GM10266 (cell line): ENCODE data around the gene STX4.

ENCODE experiments used
- DNase-seq: peaks from one replicate; pipeline ENCODE4 v3.0.0; 2012; ENCODE audit errors: extremely low spot score
- TF ChIP-seq, protein P1 (sequence below): IDR thresholded peaks from 2 replicates; pipeline ENCODE4 v1.5.1; 2012; ENCODE audit warnings: mild to moderate bottlenecking, low read depth; ENCODE audit not compliant: control insufficient read depth, insufficient read depth; ENCODE audit errors: missing control alignments

The STX4 gene

DNA sequence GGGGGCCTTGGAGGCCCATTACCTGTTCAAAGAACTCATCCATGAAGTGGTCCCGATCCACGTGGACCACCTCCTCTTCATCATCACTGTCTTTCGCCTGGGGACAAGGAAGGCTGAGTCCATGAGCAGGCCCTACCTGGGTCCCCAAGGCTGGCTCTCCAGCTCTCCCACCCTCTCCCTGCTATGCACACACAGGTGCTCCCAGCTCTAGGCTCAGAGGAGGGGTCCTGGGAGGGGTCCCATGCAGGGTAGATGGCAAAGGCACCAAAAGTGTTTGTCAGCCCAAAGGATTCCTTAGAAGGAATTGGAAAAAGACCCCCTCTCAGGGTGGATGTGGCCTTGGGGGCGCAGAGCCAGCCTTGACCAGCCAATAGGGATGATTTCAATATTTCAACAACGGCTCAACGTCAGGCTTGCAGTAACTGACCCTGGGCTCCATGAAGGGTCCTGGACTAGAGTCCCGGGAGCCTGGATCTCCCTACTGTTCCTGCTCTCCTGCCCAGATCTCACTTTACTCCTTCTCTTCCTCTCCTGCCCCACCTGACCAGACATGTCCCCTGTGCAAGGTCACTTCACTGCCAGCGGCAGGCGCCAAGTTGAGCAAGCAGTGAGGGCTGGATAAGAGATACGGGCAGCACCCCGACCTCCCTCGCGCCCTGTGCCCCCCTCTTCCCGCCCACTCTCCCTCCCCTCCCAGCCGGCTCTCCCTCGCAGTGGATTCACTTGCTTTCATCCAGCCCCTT, 31.7 kb upstream of the STX4 start:
- TF ChIP-seq, protein P1, sequence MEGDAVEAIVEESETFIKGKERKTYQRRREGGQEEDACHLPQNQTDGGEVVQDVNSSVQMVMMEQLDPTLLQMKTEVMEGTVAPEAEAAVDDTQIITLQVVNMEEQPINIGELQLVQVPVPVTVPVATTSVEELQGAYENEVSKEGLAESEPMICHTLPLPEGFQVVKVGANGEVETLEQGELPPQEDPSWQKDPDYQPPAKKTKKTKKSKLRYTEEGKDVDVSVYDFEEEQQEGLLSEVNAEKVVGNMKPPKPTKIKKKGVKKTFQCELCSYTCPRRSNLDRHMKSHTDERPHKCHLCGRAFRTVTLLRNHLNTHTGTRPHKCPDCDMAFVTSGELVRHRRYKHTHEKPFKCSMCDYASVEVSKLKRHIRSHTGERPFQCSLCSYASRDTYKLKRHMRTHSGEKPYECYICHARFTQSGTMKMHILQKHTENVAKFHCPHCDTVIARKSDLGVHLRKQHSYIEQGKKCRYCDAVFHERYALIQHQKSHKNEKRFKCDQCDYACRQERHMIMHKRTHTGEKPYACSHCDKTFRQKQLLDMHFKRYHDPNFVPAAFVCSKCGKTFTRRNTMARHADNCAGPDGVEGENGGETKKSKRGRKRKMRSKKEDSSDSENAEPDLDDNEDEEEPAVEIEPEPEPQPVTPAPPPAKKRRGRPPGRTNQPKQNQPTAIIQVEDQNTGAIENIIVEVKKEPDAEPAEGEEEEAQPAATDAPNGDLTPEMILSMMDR = no peak
- no peak for DNase-seq

DNA sequence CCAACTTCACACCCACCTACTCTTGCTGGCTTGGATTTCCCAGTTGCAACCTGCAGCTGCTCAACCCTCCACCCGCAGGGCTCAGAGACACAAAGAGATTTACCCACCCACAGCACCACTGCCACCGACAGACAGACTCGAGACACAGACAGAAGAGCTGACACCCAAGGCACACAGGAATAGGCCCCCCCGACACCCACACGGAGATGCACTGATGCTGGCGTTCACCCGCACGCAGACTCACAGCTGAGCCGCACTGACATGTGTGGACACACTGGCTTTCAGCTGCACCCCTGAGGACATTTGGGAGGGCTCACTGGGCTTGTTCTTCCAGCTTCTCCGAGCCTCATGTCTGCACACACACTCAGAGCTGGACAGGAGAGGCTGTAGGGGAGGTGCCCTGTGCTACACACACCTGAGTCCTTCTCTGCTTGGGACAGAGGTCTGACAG, 31.1 kb upstream of the STX4 start:
- DNase-seq = no peak
- TF ChIP-seq, protein P1 = no peak

DNA sequence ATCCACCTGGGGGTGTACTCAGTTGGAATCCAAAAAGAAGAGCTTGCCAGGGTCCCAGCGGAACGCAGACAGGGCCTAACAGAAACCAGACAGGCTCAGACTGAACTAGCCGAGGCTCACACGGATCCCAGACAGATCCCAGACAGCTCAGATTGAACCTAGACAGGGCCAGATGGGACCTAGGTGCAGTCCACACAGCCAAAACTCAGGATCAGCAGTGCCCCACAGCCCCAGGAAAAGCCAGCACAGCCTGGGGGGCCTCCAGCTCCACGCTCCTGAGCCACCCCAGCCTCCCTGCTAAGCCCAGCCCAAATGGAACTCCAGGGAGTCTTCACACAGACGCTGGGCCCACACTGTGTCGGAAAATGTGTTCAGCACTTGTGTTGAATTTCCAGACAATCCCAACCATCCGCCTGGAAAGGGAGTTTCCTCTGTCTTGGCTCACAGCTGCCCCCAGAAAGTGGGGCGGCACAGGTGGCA, 30.5 kb upstream of the STX4 start:
- TF ChIP-seq, protein P1 = no peak
- DNase-seq = no peak

DNA sequence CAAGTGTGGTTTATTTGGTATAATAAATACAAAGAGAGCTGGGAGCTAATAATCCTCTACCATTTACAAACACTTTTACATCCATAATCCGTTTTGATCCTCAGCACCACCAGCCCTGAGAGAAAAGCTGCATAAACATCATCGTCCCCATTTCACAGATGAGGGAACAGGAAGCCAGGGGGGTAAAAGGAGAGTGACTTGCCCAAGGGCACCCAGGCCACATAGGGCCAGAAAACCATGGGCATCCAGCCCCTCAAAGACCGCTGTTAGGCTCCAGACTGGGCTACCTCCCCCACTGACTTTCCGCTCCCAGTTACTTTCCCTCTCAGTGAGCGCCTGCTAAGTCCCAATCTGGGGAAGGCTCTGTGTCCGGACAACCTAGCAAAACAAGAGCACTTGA, 29.6 kb upstream of the STX4 start:
- TF ChIP-seq, protein P1 = no peak
- DNase-seq = no peak

DNA sequence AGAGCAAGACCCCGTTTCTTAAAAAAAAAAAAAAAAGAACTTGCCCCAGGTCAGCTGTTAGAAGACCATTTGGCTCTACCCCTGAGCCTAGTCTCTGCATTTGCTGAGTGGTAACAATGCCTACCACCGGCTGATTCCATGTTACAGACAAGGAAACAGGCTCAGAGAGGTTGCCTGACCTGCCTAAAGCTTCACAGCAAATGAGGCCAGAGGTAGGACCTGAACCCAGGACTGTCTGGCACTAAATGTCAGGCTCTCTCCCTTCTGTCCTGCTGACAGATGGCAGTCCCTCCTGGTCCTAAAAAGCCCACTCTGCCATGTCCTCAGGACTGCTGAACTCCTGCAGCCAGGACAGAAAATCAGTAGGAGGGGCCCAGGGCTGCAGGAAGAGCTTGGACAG, 28.7 kb upstream of the STX4 start:
- TF ChIP-seq, protein P1 = no peak
- DNase-seq = no peak

DNA sequence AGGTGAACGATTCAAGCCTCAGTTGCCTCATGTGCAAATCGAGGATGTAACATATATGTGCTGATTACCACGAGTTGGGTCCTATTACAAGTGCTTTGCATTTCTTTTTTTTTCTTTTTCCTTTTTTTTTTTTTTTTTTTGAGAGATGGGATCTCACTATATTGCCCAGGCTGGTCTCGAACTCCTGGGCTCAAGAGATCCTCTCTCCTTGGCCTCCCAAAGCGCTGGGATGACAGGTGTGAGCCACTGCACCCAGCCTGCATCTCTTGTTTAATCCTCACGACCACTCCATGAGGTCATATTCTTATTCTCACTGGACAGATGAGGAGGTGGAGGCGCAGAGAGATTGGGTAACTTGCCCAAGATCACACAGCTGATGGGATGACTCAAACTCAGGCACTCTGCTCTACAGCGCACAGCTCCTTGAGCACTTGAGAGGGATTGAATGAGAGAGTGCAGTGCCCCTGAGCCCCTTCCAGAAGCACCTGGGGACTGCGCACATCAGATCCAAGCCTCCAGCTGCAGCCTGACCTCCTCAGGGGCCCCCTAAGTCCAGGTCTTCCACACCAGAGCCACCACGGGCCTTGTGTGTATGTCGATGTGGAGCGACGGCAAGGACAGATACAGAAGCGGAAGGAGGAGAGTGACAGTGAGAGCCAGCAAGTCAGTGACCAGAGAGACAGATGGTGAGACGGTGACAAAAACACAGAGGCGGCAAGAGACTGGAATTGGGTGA, 27.8 kb upstream of the STX4 start:
- TF ChIP-seq, protein P1 = no peak
- no peak for DNase-seq

DNA sequence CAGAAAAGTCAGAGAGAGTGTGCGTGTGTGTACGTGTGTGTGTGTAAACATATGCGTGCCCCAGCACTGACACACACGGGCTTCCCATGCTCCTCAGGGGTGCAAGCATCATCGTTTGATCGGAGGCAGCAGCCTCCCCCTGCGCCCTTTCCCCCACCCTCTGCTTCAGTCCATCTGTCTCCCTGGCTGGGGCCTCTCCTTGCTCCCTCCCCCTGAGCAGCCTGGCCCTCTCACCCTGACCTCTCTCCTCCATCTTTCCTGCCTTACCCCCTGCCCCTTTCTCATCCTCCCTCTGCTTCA, 27.3 kb upstream of the STX4 start:
- TF ChIP-seq, protein P1 = no peak
- DNase-seq = no peak
